H9 (cell line): ENCODE measurements around the gene SLC35F3. TPM values are rescaled to one million over a fixed set of nuclear protein-coding genes. Genes with fewer than 3 reads are reported as not detected.

Experiments used
- DNase-seq: peaks from one replicate; pipeline ENCODE4 v3.0.0-alpha.2; 2017
- H2AFZ ChIP-seq: one replicate; pipeline ENCODE4 v1.6.1; 2013; ENCODE audit warnings: mild to moderate bottlenecking, low read length, control low read depth, moderate library complexity
- H2AK5ac ChIP-seq: 2 replicates; pipeline ENCODE4 v1.6.1; 2013; ENCODE audit warnings: low read length, control low read depth, mixed read lengths; ENCODE audit not compliant: insufficient read length
- H2BK120ac ChIP-seq: one replicate; pipeline ENCODE4 v1.6.1; 2013; ENCODE audit warnings: low read depth, mild to moderate bottlenecking, low read length, control low read depth, inconsistent platforms; ENCODE audit not compliant: poor library complexity, severe bottlenecking
- H2BK12ac ChIP-seq: 2 replicates; pipeline ENCODE4 v1.6.1; 2013; ENCODE audit warnings: low read length, control low read depth, mixed read lengths, low read depth; ENCODE audit not compliant: insufficient read length
- H2BK15ac ChIP-seq: 2 replicates; pipeline ENCODE4 v1.6.1; 2013; ENCODE audit warnings: low read depth, low read length, control low read depth
- H2BK20ac ChIP-seq: one replicate; pipeline ENCODE4 v1.6.1; 2013; ENCODE audit warnings: low read depth, mild to moderate bottlenecking, low read length, control low read depth, inconsistent platforms; ENCODE audit not compliant: poor library complexity, severe bottlenecking
- H2BK5ac ChIP-seq: 2 replicates; pipeline ENCODE4 v1.6.1; 2013; ENCODE audit warnings: low read length, control low read depth, mixed read lengths; ENCODE audit not compliant: insufficient read length
- H3K14ac ChIP-seq: 2 replicates; pipeline ENCODE4 v1.6.1; 2013; ENCODE audit warnings: low read length, control low read depth; ENCODE audit not compliant: insufficient read depth
- H3K18ac ChIP-seq: 2 replicates; pipeline ENCODE4 v1.6.1; 2013; ENCODE audit warnings: low read depth, mild to moderate bottlenecking, mixed read lengths, low read length, control low read depth; ENCODE audit not compliant: insufficient read length
- H3K23ac ChIP-seq: 2 replicates; pipeline ENCODE4 v1.6.1; 2013; ENCODE audit warnings: low read length, control low read depth, mixed read lengths, low read depth; ENCODE audit not compliant: insufficient read length
- H3K23me2 ChIP-seq: 2 replicates; pipeline ENCODE4 v1.6.1; 2013; ENCODE audit warnings: low read depth, mild to moderate bottlenecking, mixed read lengths, low read length, control low read depth; ENCODE audit not compliant: insufficient read length, poor library complexity, severe bottlenecking
- H3K27ac ChIP-seq: 2 replicates; pipeline ENCODE4 v1.5.1; 2013; ENCODE audit warnings: low read length, control low read depth, mixed read lengths, low read depth; ENCODE audit not compliant: insufficient read length
- H3K27me3 ChIP-seq: 2 replicates; pipeline ENCODE4 v1.6.1; 2013; ENCODE audit warnings: low read length, control low read depth, inconsistent platforms; ENCODE audit not compliant: insufficient read depth
- H3K4ac ChIP-seq: 2 replicates; pipeline ENCODE4 v1.6.1; 2013; ENCODE audit warnings: low read depth, mild to moderate bottlenecking, control low read depth, inconsistent platforms, low read length, moderate library complexity
- H3K4me1 ChIP-seq: 2 replicates; pipeline ENCODE4 v1.6.1; 2013; ENCODE audit warnings: low read length, control low read depth, inconsistent platforms; ENCODE audit not compliant: insufficient read depth
- H3K4me2 ChIP-seq: 2 replicates; pipeline ENCODE4 v1.6.1; 2013; ENCODE audit warnings: low read length, control low read depth, mixed read lengths; ENCODE audit not compliant: insufficient read length, insufficient read depth
- H3K56ac ChIP-seq: 2 replicates; pipeline ENCODE4 v1.6.1; 2013; ENCODE audit warnings: low read depth, mild to moderate bottlenecking, mixed read lengths, low read length, control low read depth; ENCODE audit not compliant: insufficient read length
- H3K79me1 ChIP-seq: 2 replicates; pipeline ENCODE4 v1.6.1; 2013; ENCODE audit warnings: low read depth, mild to moderate bottlenecking, moderate library complexity, low read length, control low read depth, inconsistent platforms; ENCODE audit not compliant: insufficient read depth, poor library complexity, severe bottlenecking
- H3K79me2 ChIP-seq: 2 replicates; pipeline ENCODE4 v1.6.1; 2013; ENCODE audit warnings: low read length, control low read depth, inconsistent platforms; ENCODE audit not compliant: insufficient read depth
- H3K9ac ChIP-seq: 2 replicates; pipeline ENCODE4 v1.6.1; 2013; ENCODE audit warnings: low read length, control low read depth, mixed read lengths; ENCODE audit not compliant: insufficient read length; ENCODE audit errors: extremely low read depth
- H3K9me3 ChIP-seq: one replicate; pipeline ENCODE4 v1.6.1; 2013; ENCODE audit warnings: low read depth, low read length, inconsistent platforms; ENCODE audit not compliant: control insufficient read depth
- H3T11ph ChIP-seq: one replicate; pipeline ENCODE4 v1.6.1; 2013; ENCODE audit warnings: mild to moderate bottlenecking, low read length, control low read depth, inconsistent platforms
- H4K20me1 ChIP-seq: one replicate; pipeline ENCODE4 v1.6.1; 2013; ENCODE audit not compliant: control insufficient read depth, insufficient read length, insufficient read depth
- H4K5ac ChIP-seq: 2 replicates; pipeline ENCODE4 v1.6.1; 2013; ENCODE audit warnings: low read depth, mild to moderate bottlenecking, mixed read lengths, low read length, control low read depth; ENCODE audit not compliant: insufficient read length
- H4K8ac ChIP-seq: replicated peaks from 2 replicates; pipeline ENCODE4 v1.6.1; 2013; ENCODE audit warnings: low read length, control low read depth, mixed read lengths, low read depth; ENCODE audit not compliant: insufficient read length
- H4K91ac ChIP-seq: 2 replicates; pipeline ENCODE4 v1.6.1; 2013; ENCODE audit warnings: low read depth, mild to moderate bottlenecking, moderate library complexity, mixed read lengths, low read length, control low read depth; ENCODE audit not compliant: insufficient read length
- H3K27ac Mint-ChIP-seq, 3 experiments: 2 replicates in 2 of 3; 3 replicates in 1 of 3; pipeline ENCODE4 v1.8.0; 2020 to 2021; ENCODE audit warnings: mixed read lengths in 3 of 3, mild to moderate bottlenecking in 1 of 3, moderate library complexity in 1 of 3
- H3K27me3 Mint-ChIP-seq: 2 replicates; pipeline ENCODE4 v1.8.0; 2021; ENCODE audit warnings: low read depth, mild to moderate bottlenecking, moderate library complexity, mixed read lengths
- H3K36me3 Mint-ChIP-seq, 3 experiments: 2 replicates in 2 of 3; 3 replicates in 1 of 3; pipeline ENCODE4 v1.8.0; 2020 to 2021; ENCODE audit warnings: low read depth in 3 of 3, mixed read lengths in 3 of 3; ENCODE audit not compliant: insufficient read depth in 1 of 3
- H3K4me1 Mint-ChIP-seq, 2 experiments: 2 replicates each; pipeline ENCODE4 v1.8.0; 2020; ENCODE audit warnings: mixed read lengths in 2 of 2
- H3K4me3 Mint-ChIP-seq, 2 experiments: 2 replicates in 1 of 2; 3 replicates in 1 of 2; pipeline ENCODE4 v1.8.0; 2020 to 2021; ENCODE audit warnings: mild to moderate bottlenecking in 2 of 2, mixed read lengths in 2 of 2, moderate library complexity in 1 of 2
- H3K9me3 Mint-ChIP-seq, 2 experiments: 2 replicates in 1 of 2; 3 replicates in 1 of 2; pipeline ENCODE4 v1.8.0; 2020; ENCODE audit warnings: mild to moderate bottlenecking in 2 of 2, mixed read lengths in 2 of 2, moderate library complexity in 1 of 2
- WGBS: extraction: QIAGEN DNeasy Blood & Tissue Kit; methylation state at CpG from one replicate; pipeline ENCODE4 v1.1.7; 2013; ENCODE audit warnings: missing lambda C conversion rate, low lambda C conversion rate, mixed read lengths; ENCODE audit not compliant: insufficient read length; ENCODE audit errors: extremely low coverage; 5-methylcytosine and 5-hydroxymethylcytosine counted together
- total RNA-seq: library from RNA; stranded (reverse); gene quantifications from 2 replicates; pipeline ENCODE4 v1.2.1, GENCODE V29; 2021
- TF ChIP-seq, protein P1 (sequence below): fragments of 200-600 bp; sonication (generic); conservative IDR thresholded peaks from 3 replicates; pipeline ENCODE4 v1.8.0; 2021; ENCODE audit warnings: antibody characterized with exemption, mild to moderate bottlenecking

The SLC35F3 gene
- total RNA-seq, 1 experiment from 2014 or later: 0.81 TPM

DNA sequence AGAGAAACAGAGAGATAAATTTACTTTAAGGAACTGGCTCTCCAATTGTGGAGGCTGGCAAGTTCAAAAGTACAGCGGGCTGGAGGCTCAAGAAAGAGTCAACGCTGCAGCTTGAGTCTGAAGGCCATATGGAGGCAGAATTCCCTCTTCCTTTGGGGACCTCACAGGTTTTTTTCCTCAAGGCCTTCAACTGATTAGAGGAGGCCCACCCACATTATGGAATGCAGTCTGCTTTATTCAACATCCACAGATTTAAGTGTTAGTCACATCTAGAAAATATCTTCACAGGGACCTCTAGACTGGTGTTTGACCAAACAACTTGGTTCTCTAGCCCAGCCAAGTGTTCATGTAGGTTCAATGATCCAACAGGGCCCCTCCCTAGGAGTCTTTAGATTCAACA, 117.8 kb downstream of the SLC35F3 start:
- H2BK5ac ChIP-seq: no peak overlapping the region
- H3K4me1 ChIP-seq: no peaks in the 10 kb centered on the region; the same call in 1 of the 2 replicates
- H4K91ac ChIP-seq: no peak overlapping the region
- no CpG with 5 or more reads among the region's 2 CpGs for WGBS
- no peak overlapping the region for H3K14ac ChIP-seq
- Mint-ChIP-seq H3K27me3 (peaks cover 9% of the 10 kb centered on the region), H3K4me3 (no peak overlapping the region), H3K9me3 (no peaks in the 10 kb centered on the region), H3K36me3 (no peaks in the 10 kb centered on the region), H3K4me1 (no peaks in the 10 kb centered on the region), H3K27ac (no peak overlapping the region)
- no peak overlapping the region for H4K5ac ChIP-seq
- no peak overlapping the region for H3K23ac ChIP-seq
- H3T11ph ChIP-seq: no peak overlapping the region
- no peaks in the 10 kb centered on the region for H3K79me1 ChIP-seq
- no peaks in the 10 kb centered on the region; the same call in 1 of the 2 replicates for H3K27me3 ChIP-seq
- DNase-seq: no peak
- H3K18ac ChIP-seq: no peak overlapping the region
- no peak overlapping the region for H2BK12ac ChIP-seq
- H3K79me2 ChIP-seq: no peaks in the 10 kb centered on the region
- no peaks in the 10 kb centered on the region for H3K23me2 ChIP-seq
- no peak overlapping the region for H3K9ac ChIP-seq
- H3K9me3 ChIP-seq: no peaks in the 10 kb centered on the region
- no peak overlapping the region for H3K4me2 ChIP-seq
- H4K20me1 ChIP-seq: no peaks in the 10 kb centered on the region
- H2AFZ ChIP-seq: no peak overlapping the region
- TF ChIP-seq, protein P1, sequence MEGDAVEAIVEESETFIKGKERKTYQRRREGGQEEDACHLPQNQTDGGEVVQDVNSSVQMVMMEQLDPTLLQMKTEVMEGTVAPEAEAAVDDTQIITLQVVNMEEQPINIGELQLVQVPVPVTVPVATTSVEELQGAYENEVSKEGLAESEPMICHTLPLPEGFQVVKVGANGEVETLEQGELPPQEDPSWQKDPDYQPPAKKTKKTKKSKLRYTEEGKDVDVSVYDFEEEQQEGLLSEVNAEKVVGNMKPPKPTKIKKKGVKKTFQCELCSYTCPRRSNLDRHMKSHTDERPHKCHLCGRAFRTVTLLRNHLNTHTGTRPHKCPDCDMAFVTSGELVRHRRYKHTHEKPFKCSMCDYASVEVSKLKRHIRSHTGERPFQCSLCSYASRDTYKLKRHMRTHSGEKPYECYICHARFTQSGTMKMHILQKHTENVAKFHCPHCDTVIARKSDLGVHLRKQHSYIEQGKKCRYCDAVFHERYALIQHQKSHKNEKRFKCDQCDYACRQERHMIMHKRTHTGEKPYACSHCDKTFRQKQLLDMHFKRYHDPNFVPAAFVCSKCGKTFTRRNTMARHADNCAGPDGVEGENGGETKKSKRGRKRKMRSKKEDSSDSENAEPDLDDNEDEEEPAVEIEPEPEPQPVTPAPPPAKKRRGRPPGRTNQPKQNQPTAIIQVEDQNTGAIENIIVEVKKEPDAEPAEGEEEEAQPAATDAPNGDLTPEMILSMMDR: no peak
- H2BK20ac ChIP-seq: no peak overlapping the region
- no peak overlapping the region for H3K56ac ChIP-seq
- no peak overlapping the region for H2BK15ac ChIP-seq
- H2AK5ac ChIP-seq: no peak overlapping the region
- no peak overlapping the region for H4K8ac ChIP-seq
- H2BK120ac ChIP-seq: no peak overlapping the region
- H3K4ac ChIP-seq: no peak overlapping the region
- no peak overlapping the region for H3K27ac ChIP-seq
